ENCODE results near the gene TAS2R30.

- TF ChIP-seq CTCF (IDR thresholded peaks at IDR 0.05; ENCODE audit: insufficient read depth, low read depth, low read length) (no peak), EZH2 (IDR thresholded peaks at IDR 0.05; ENCODE audit: insufficient read depth, low read length) (no peak)
Observed at GRCh38 chr12:11130999-11131398, 3.4 kb downstream of the TAS2R30 start.

Data from astrocyte (in vitro differentiated cells and primary cell).